Measurements from ENCODE around the gene KCNK17.
A peak's percentile ranks its signal among the peaks of the same experiment; 100 is the strongest.

KCNK17 gene

GRCh38 chr6:39343396-39343870, 29.2 kb upstream of the KCNK17 start:
- in situ Hi-C loops (cut with MboI; ENCODE audit: low sequenced_read_pairs, unreplicated experiment) = no loop called here
- no peak for DNase-seq (ENCODE audit: low spot score)
- TF ChIP-seq, protein P1, sequence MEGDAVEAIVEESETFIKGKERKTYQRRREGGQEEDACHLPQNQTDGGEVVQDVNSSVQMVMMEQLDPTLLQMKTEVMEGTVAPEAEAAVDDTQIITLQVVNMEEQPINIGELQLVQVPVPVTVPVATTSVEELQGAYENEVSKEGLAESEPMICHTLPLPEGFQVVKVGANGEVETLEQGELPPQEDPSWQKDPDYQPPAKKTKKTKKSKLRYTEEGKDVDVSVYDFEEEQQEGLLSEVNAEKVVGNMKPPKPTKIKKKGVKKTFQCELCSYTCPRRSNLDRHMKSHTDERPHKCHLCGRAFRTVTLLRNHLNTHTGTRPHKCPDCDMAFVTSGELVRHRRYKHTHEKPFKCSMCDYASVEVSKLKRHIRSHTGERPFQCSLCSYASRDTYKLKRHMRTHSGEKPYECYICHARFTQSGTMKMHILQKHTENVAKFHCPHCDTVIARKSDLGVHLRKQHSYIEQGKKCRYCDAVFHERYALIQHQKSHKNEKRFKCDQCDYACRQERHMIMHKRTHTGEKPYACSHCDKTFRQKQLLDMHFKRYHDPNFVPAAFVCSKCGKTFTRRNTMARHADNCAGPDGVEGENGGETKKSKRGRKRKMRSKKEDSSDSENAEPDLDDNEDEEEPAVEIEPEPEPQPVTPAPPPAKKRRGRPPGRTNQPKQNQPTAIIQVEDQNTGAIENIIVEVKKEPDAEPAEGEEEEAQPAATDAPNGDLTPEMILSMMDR (IDR thresholded peaks at IDR 0.05; ENCODE audit: borderline replicate concordance, control extremely low read depth, extremely low read depth, insufficient read depth, missing control alignments) = no peak

DNA sequence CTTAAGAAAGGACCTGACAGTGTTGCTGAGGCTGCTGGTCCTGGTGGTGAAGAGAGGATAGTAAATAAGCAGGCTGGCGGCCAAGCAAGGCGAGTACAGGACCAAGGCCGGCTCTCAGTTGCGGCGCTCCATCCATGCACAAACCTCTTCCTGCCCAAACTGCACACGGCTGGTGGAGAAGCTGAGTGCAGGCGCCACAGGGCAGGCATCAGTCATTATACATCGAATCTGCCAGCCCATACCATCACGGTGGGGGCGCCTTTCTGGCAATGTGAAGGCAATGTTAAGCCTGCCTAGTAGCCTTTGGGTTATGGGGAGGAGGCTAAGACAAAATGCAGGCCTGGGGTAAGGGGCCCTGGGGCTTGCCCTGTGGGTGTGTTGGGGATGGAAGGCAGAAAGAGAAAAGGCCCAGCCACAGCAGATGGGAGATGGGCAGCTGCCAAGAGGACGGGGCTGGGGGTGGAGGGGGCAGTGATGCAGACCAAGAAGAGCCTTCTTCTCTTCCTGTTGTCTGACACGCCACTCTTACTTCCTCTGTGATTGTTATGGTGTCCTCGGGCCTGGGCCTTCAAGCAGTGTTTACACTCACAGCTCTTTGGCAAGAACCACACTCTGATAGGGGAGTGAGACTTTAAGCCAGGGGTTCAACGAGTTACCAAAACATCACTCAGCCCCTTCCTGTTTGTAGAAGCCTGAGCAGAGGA, 28.6 kb upstream of the KCNK17 start:
- in situ Hi-C loops (cut with MboI; ENCODE audit: low sequenced_read_pairs, unreplicated experiment) = no loop called here
- TF ChIP-seq, protein P1 (IDR thresholded peaks at IDR 0.05; ENCODE audit: borderline replicate concordance, control extremely low read depth, extremely low read depth, insufficient read depth, missing control alignments) = no peak
- DNase-seq (ENCODE audit: low spot score) = peak; percentile 59

- TF ChIP-seq, protein P1 (IDR thresholded peaks at IDR 0.05; ENCODE audit: borderline replicate concordance, control extremely low read depth, extremely low read depth, insufficient read depth, missing control alignments) = no peak
- DNase-seq (ENCODE audit: low spot score) = no peak
- in situ Hi-C loops (cut with MboI; ENCODE audit: low sequenced_read_pairs, unreplicated experiment) = no loop called here
These were observed 27.7 kb upstream of the KCNK17 start for GRCh38 chr6:39341937-39342336.

DNA sequence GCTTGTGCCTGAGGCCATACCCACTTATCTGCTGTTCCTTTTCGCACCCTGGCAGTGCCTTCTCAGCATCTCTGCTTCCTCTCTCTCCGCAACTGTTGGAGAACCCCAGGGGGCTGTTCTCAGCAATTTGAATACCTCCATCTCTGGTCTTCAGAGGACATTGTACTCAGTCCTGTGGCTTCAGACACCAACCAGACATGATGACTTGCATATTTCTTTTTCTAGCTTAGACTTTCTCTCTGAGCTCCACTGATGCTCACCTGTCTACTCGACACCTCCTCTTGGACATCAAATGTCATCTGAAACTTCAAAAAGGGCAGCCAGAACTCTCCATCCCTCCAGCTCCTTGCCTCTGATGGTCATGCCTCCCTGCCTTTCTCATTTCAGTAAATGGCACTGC, 27.1 kb upstream of the KCNK17 start:
- DNase-seq (ENCODE audit: low spot score) = no peak
- TF ChIP-seq, protein P1 (IDR thresholded peaks at IDR 0.05; ENCODE audit: borderline replicate concordance, control extremely low read depth, extremely low read depth, insufficient read depth, missing control alignments) = no peak
- in situ Hi-C loops (cut with MboI; ENCODE audit: low sequenced_read_pairs, unreplicated experiment) = no loop called here

- in situ Hi-C loops (cut with MboI; ENCODE audit: low sequenced_read_pairs, unreplicated experiment) = no loop called here
- TF ChIP-seq, protein P1 (IDR thresholded peaks at IDR 0.05; ENCODE audit: borderline replicate concordance, control extremely low read depth, extremely low read depth, insufficient read depth, missing control alignments) = no peak
- DNase-seq (ENCODE audit: low spot score) = no peak
These were observed 25.8 kb upstream of the KCNK17 start for GRCh38 chr6:39339868-39340550.

- in situ Hi-C loops (cut with MboI; ENCODE audit: low sequenced_read_pairs, unreplicated experiment) = no loop called here
- DNase-seq (ENCODE audit: low spot score) = no peak
- TF ChIP-seq, protein P1 (IDR thresholded peaks at IDR 0.05; ENCODE audit: borderline replicate concordance, control extremely low read depth, extremely low read depth, insufficient read depth, missing control alignments) = no peak
These were observed 25.1 kb upstream of the KCNK17 start for GRCh38 chr6:39339096-39339867.
